Gastroesophageal sphincter (tissue), 3 donors: ENCODE results near the gene GZMA.

Source experiments
- EP300 ChIP-seq: sonication (generic); formaldehyde crosslinking; IDR thresholded peaks from one replicate; pipeline ENCODE4 v1.6.1; 2017; ENCODE audit warnings: antibody characterized with exemption, mild to moderate bottlenecking
- POLR2A ChIP-seq, 2 donors: fragments of 450-650 bp; IDR thresholded peaks; one replicate each; pipeline ENCODE4 v1.6.1; 2017; ENCODE audit warnings: antibody characterized with exemption in 2 of 2, mild to moderate bottlenecking in 2 of 2, moderate library complexity in 1 of 2
- POLR2AphosphoS5 ChIP-seq: sonication (generic); formaldehyde crosslinking; IDR thresholded peaks from one replicate; pipeline ENCODE4 v1.6.1; 2017; ENCODE audit warnings: antibody characterized with exemption
- TF ChIP-seq, protein P1 (sequence below), 4 experiments: fragments of 200-600 bp in 2 of 4; fragments of 450-650 bp in 2 of 4; sonication (generic) in 1 of 4; IDR thresholded peaks; one replicate each; pipeline ENCODE4 v1.5.1; 2017 to 2019; ENCODE audit warnings: antibody characterized with exemption in 4 of 4, mild to moderate bottlenecking in 2 of 4, moderate library complexity in 2 of 4

DNA sequence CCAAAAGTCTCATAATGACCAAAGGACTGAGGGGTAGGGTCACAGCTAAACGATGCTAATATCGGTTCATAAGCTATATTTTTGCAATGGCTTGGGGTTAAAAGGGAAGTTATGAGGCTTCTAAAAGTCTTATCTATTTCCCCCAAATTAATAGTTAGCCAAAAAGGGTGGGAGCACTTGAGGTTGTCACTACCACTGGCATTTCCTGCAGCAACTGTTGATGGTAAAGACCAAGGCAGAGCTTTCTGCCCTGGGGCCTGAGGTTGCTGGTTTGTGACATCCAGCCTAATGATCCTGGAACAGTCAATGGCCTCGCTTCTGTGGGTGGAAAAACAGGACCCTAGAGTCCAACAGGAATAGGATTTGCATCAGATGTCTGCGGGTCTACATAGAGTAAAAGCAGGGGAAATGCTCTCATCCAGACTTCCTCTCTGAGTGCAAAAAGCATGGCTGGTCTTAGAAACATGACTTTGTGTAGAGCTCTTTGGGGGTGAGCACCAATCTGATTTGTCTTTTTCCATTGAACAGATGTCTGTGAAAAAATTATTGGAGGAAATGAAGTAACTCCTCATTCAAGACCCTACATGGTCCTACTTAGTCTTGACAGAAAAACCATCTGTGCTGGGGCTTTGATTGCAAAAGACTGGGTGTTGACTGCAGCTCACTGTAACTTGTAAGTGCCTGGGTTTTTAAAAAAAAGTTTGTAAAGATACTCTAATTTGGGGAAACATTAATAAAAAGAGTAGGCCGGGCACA is 2.7 kb downstream of the GZMA start:
- TF ChIP-seq POLR2AphosphoS5 (no peak), POLR2A (IDR thresholded peaks at IDR 0.05) (no peak), EP300 (no peak)
- TF ChIP-seq, protein P1, sequence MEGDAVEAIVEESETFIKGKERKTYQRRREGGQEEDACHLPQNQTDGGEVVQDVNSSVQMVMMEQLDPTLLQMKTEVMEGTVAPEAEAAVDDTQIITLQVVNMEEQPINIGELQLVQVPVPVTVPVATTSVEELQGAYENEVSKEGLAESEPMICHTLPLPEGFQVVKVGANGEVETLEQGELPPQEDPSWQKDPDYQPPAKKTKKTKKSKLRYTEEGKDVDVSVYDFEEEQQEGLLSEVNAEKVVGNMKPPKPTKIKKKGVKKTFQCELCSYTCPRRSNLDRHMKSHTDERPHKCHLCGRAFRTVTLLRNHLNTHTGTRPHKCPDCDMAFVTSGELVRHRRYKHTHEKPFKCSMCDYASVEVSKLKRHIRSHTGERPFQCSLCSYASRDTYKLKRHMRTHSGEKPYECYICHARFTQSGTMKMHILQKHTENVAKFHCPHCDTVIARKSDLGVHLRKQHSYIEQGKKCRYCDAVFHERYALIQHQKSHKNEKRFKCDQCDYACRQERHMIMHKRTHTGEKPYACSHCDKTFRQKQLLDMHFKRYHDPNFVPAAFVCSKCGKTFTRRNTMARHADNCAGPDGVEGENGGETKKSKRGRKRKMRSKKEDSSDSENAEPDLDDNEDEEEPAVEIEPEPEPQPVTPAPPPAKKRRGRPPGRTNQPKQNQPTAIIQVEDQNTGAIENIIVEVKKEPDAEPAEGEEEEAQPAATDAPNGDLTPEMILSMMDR (IDR thresholded peaks at IDR 0.05), result no peak
